Erythroblast (primary cell): Measurements from ENCODE around the gene NFS1.
"Not testable (repeated sequence)": the region's sequence is repeated elsewhere in the genome, so short reads cannot be mapped to it uniquely, and the experiment has no call there.

Experiments used
- GATA1 ChIP-seq: IDR thresholded peaks from 2 replicates; pipeline ENCODE4 v1.6.1; 2011; ENCODE audit warnings: low read depth, mild to moderate bottlenecking, control low read depth, low read length, moderate library complexity
- POLR2A ChIP-seq: IDR thresholded peaks from 2 replicates; pipeline ENCODE4 v1.6.1; 2011; ENCODE audit warnings: mild to moderate bottlenecking, low read length

GRCh38 chr20:35744492-35744841, 45.3 kb upstream of the NFS1 start:
- TF ChIP-seq POLR2A, GATA1: not testable (repeated sequence)
